CD4-positive, alpha-beta T cell (primary cell): ENCODE results near the gene PCDHGC3. TPM values are rescaled to one million over a fixed set of nuclear protein-coding genes. Genes with fewer than 3 reads are reported as not detected.

ENCODE experiments used
- ATAC-seq: fragments of 200-7000 bp; cut with Tn5 transposase; one replicate; pipeline ENCODE4 v1.10.0; 2022; ENCODE audit warnings: mild to moderate bottlenecking; ENCODE audit not compliant: poor library complexity
- CTCF ChIA-PET: fragments of 350-600 bp; sonication (Branson Sonifier 250); formaldehyde crosslinking; loops from one replicate; lab custom pipeline; 2021; ENCODE audit warnings: antibody characterized with exemption, inconsistent platforms; lab: Charles Lee
- POLR2A ChIA-PET: fragments of 350-600 bp; sonication (Branson Sonifier 250); formaldehyde crosslinking; loops from one replicate; lab custom pipeline; 2021; ENCODE audit warnings: antibody characterized with exemption, inconsistent platforms; lab: Charles Lee
- DNase-seq, 14 experiments: peaks; one replicate each; pipeline ENCODE4 v3.0.0-alpha.2; 2013 to 2020; ENCODE audit warnings: mixed read lengths in 2 of 14
- H3K27ac ChIP-seq, 2 donors: one replicate each; pipeline versions ENCODE4 v1.5.1 to v1.7.0; 2013; ENCODE audit warnings: low read length in 2 of 2, low read depth in 1 of 2, mild to moderate bottlenecking in 1 of 2
- H3K27me3 ChIP-seq, 2 experiments: 1 replicate in 1 of 2; 2 replicates in 1 of 2; pipeline versions ENCODE4 v1.6.1 to v1.7.0; 2013; ENCODE audit warnings: low read length in 2 of 2, control low read depth in 1 of 2, mild to moderate bottlenecking in 1 of 2, moderate library complexity in 1 of 2; ENCODE audit not compliant: insufficient read depth in 2 of 2, control insufficient read depth in 1 of 2
- H3K36me3 ChIP-seq: one replicate; pipeline ENCODE4 v1.6.1; 2013; ENCODE audit warnings: low read length, control low read depth; ENCODE audit not compliant: insufficient read depth
- H3K4me1 ChIP-seq: one replicate; pipeline ENCODE4 v1.6.1; 2013; ENCODE audit warnings: low read length, control low read depth; ENCODE audit not compliant: insufficient read depth
- H3K4me3 ChIP-seq: one replicate; pipeline ENCODE4 v1.5.1; 2013; ENCODE audit warnings: mild to moderate bottlenecking, low read length, moderate library complexity
- H3K9me3 ChIP-seq, 2 experiments: 1 replicate in 1 of 2; 2 replicates in 1 of 2; pipeline versions ENCODE4 v1.6.1 to v1.7.0; 2013; ENCODE audit warnings: low read length in 2 of 2, mild to moderate bottlenecking in 2 of 2, control low read depth in 1 of 2, moderate library complexity in 1 of 2; ENCODE audit not compliant: control insufficient read depth in 1 of 2, insufficient read depth in 1 of 2
- H3K27ac Mint-ChIP-seq: one replicate; pipeline ENCODE4 v1.8.0; 2020; ENCODE audit warnings: mixed read lengths
- H3K27me3 Mint-ChIP-seq: one replicate; pipeline ENCODE4 v1.8.0; 2021; ENCODE audit warnings: mixed read lengths
- H3K36me3 Mint-ChIP-seq: one replicate; pipeline ENCODE4 v1.8.0; 2021; ENCODE audit warnings: low read depth, mixed read lengths
- H3K4me1 Mint-ChIP-seq: one replicate; pipeline ENCODE4 v1.8.0; 2021; ENCODE audit warnings: low read depth, mixed read lengths
- H3K4me3 Mint-ChIP-seq: one replicate; pipeline ENCODE4 v1.8.0; 2020; ENCODE audit warnings: mild to moderate bottlenecking, mixed read lengths
- H3K9me3 Mint-ChIP-seq: one replicate; pipeline ENCODE4 v1.8.0; 2020; ENCODE audit warnings: mixed read lengths
- CTCF ChIP-seq: fragments of 200-600 bp; IDR thresholded peaks from one replicate; pipeline ENCODE4 v1.8.0; 2022; ENCODE audit warnings: antibody characterized with exemption, mild to moderate bottlenecking
- intact Hi-C, 2 experiments: fragments of 100-400 bp; cut with DNase I in 1 of 2; cut with micrococcal nuclease in 1 of 2; formaldehyde crosslinking; loops; one replicate each; pipeline versions ENCODE4 v1.15.1 to v1.9.0; 2023 to 2025; cut with DNase I, micrococcal nuclease
- total RNA-seq, 174 experiments: library from RNA in 2 of 174; stranded (reverse) in 2 of 174; gene quantifications; one replicate each; pipeline ENCODE4 v1.2.3 and lab custom pipeline; 2021 to 2026

Gene PCDHGC3
- total RNA-seq, 2 experiments from 2014 or later = not detected

GRCh38 chr5:141477044-141477575 lies 1.3 kb downstream of the PCDHGC3 start:
- Histone ChIP-seq H3K27me3 (peaks cover 46 to 71% of the 10 kb centered on the region in 2 experiments), H3K4me1 (peaks cover 27% of the 10 kb centered on the region), H3K36me3 (no peaks in the 10 kb centered on the region), H3K27ac (no peak overlapping the region), H3K9me3 (peaks cover 0 to 17% of the 10 kb centered on the region in 2 experiments), H3K4me3 (peak overlapping the region; percentile 52)
- no peaks in the 10 kb centered on the region for H3K9me3 Mint-ChIP-seq
- peaks cover 74% of the 10 kb centered on the region for H3K27me3 Mint-ChIP-seq
- peak overlapping the region; percentile 79 for H3K4me3 Mint-ChIP-seq
- H3K36me3 Mint-ChIP-seq = no peaks in the 10 kb centered on the region
- H3K4me1 Mint-ChIP-seq = peaks cover 36% of the 10 kb centered on the region
- intact Hi-C loops = no loop called here
- no peak for TF ChIP-seq CTCF
- DNase-seq (no peak), ATAC-seq (no peak)
- no peak overlapping the region for H3K27ac Mint-ChIP-seq
- ChIA-PET CTCF (no interaction called here), POLR2A (no interaction called here)

DNA sequence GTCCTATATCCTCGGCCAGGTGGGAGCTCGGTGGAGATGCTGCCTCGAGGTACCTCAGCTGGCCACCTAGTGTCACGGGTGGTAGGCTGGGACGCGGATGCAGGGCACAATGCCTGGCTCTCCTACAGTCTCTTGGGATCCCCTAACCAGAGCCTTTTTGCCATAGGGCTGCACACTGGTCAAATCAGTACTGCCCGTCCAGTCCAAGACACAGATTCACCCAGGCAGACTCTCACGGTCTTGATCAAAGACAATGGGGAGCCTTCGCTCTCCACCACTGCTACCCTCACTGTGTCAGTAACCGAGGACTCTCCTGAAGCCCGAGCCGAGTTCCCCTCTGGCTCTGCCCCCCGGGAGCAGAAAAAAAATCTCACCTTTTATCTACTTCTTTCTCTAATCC lies 2.0 kb downstream of the PCDHGC3 start:
- Histone ChIP-seq H3K27me3 (peaks cover 49 to 71% of the 10 kb centered on the region in 2 experiments), H3K27ac (no peak overlapping the region), H3K4me1 (peaks cover 27% of the 10 kb centered on the region), H3K4me3 (no peak overlapping the region), H3K36me3 (no peaks in the 10 kb centered on the region), H3K9me3 (peaks cover 0 to 17% of the 10 kb centered on the region in 2 experiments)
- intact Hi-C loops = no loop called here
- Mint-ChIP-seq H3K27ac (no peak overlapping the region), H3K9me3 (no peaks in the 10 kb centered on the region), H3K27me3 (peaks cover 81% of the 10 kb centered on the region), H3K4me3 (peak overlapping the region; percentile 79), H3K4me1 (peaks cover 36% of the 10 kb centered on the region), H3K36me3 (no peaks in the 10 kb centered on the region)
- TF ChIP-seq CTCF = no peak
- ATAC-seq = no peak
- ChIA-PET POLR2A (no interaction called here), CTCF (interaction anchor here (0.9 kb wide), 1 partner anchor 128 kb away, joined by 3 read pairs; the partner anchor contains the start of gene PCDHGB1)
- DNase-seq = no peak

GRCh38 chr5:141478321-141478945 lies 2.7 kb downstream of the PCDHGC3 start:
- CTCF ChIA-PET = interaction anchor here (0.6 to 0.9 kb wide), 2 partner anchors 21 to 129 kb away, joined by 3 read pairs; partner anchors contain the start of gene PCDHGB1
- DNase-seq = no peak
- Histone ChIP-seq H3K27ac (no peak overlapping the region), H3K9me3 (peaks cover 0 to 17% of the 10 kb centered on the region in 2 experiments), H3K27me3 (peaks cover 50 to 69% of the 10 kb centered on the region in 2 experiments), H3K4me1 (peaks cover 27% of the 10 kb centered on the region), H3K36me3 (no peaks in the 10 kb centered on the region), H3K4me3 (no peak overlapping the region)
- Mint-ChIP-seq H3K4me3 (no peak overlapping the region), H3K9me3 (no peaks in the 10 kb centered on the region), H3K27me3 (peaks cover 87% of the 10 kb centered on the region), H3K4me1 (peaks cover 36% of the 10 kb centered on the region), H3K36me3 (no peaks in the 10 kb centered on the region), H3K27ac (no peak overlapping the region)
- no peak for TF ChIP-seq CTCF
- POLR2A ChIA-PET = no interaction called here
- no peak for ATAC-seq
- intact Hi-C loops = no loop called here
